Psoas muscle (tissue), 8 donors: ENCODE measurements around the gene NOBOX. TPM values are rescaled to one million over a fixed set of nuclear protein-coding genes. Genes with fewer than 3 reads are reported as not detected.

ENCODE experiments used
- ATAC-seq, 4 donors: fragments of 200-7000 bp; cut with Tn5 transposase; one replicate each; pipeline ENCODE4 v1.9.1; 2020; ENCODE audit warnings: moderate library complexity in 3 of 4, mild to moderate bottlenecking in 2 of 4
- DNase-seq, 2 donors: peaks; one replicate each; pipeline ENCODE4 v3.0.0-alpha.2; 2020
- H3K27ac ChIP-seq: fragments of 200-600 bp; one replicate; pipeline ENCODE4 v1.8.0; 2022
- H3K27me3 ChIP-seq, 3 donors: fragments of 200-600 bp in 1 of 3; one replicate each; pipeline versions ENCODE4 v1.6.1 to v1.8.0; 2013 to 2022; ENCODE audit warnings: low read length in 2 of 3, mild to moderate bottlenecking in 2 of 3, moderate library complexity in 1 of 3; ENCODE audit not compliant: insufficient read depth in 3 of 3
- H3K36me3 ChIP-seq, 2 donors: fragments of 200-600 bp in 1 of 2; one replicate each; pipeline versions ENCODE4 v1.6.1 to v1.8.0; 2013 to 2022; ENCODE audit warnings: low read depth in 1 of 2, mild to moderate bottlenecking in 1 of 2, moderate library complexity in 1 of 2; ENCODE audit not compliant: insufficient read depth in 1 of 2
- H3K4me1 ChIP-seq: fragments of 200-600 bp; one replicate; pipeline ENCODE4 v1.8.0; 2022
- H3K4me3 ChIP-seq: fragments of 200-600 bp; one replicate; pipeline ENCODE4 v1.8.0; 2022; ENCODE audit warnings: mild to moderate bottlenecking
- H3K9me3 ChIP-seq: fragments of 200-600 bp; one replicate; pipeline ENCODE4 v1.8.0; 2022
- CTCF ChIP-seq: fragments of 200-600 bp; IDR thresholded peaks from one replicate; pipeline ENCODE4 v1.8.0; 2022; ENCODE audit warnings: antibody characterized with exemption
- WGBS, 3 donors: extraction: QIAGEN DNeasy Blood & Tissue Kit; methylation state at CpG; one replicate each; pipeline versions ENCODE4 v1.1.6 to v1.1.7; 2013; 5-methylcytosine and 5-hydroxymethylcytosine counted together
- intact Hi-C, 2 donors: fragments of 100-400 bp; cut with DNase I; formaldehyde crosslinking; loops; one replicate each; pipeline versions ENCODE4 v1.11.0 to v1.14.2; 2022
- long read RNA-seq, 2 donors: library from polyadenylated mRNA; unstranded; transcript quantifications; one replicate each; pipeline ENCODE4 v2.0.0, GENCODE V29; 2021
- polyA plus RNA-seq, 3 donors: library from polyadenylated mRNA; stranded (reverse); fragments of 200-250 nt; gene quantifications; one replicate each; pipeline ENCODE4 v1.2.3, GENCODE V29; 2013
- total RNA-seq, 4 donors: library from RNA; stranded (reverse); fragmentation: NEBNext Ultra II Directional in 2 of 4; extraction: Animal tissue kit (Norgen Biotek cat#: 25700) in 2 of 4; gene quantifications; one replicate each; pipeline versions ENCODE4 v1.2.1 to v1.2.4, GENCODE V29; 2021 to 2023
- donor health status: healthy with polysubstance abuse.
- donor health status: DM: no; HTN: no; CAD: no; lungs with moderate emphysema.
- donor health status: Bipolar disorder and iron deficiency.
- donor health status: healthy.
- donor health status: DM: yes; HTN: yes; CAD: no.
- donor health status: DM: no; HTN: no; CAD: no.
- donor health status: DM: no; HTN: no; CAD: no.
- donor health status: DM: yes; HTN: yes; CAD: no.

Gene NOBOX
- total RNA-seq (not detected), polyA plus RNA-seq (not detected)
- long read RNA-seq, donor 1 = 0 reads
- long read RNA-seq, donor 2 = 0 reads

GRCh38 chr7:144403649-144404061 is at the start of gene NOBOX:
Gene NOBOX (minus strand): TSS chr7:144403693.
- H3K4me1 ChIP-seq = no peaks in the 10 kb centered on the region
- H3K27me3 ChIP-seq = no peaks in the 10 kb centered on the region
- intact Hi-C loops = no loop called here
- no peak for TF ChIP-seq CTCF
- H3K27ac ChIP-seq = no peak within 1 kb of the TSS
- H3K36me3 ChIP-seq = no peaks in the 10 kb centered on the region
- H3K9me3 ChIP-seq = no peaks in the 10 kb centered on the region
- 94 to 100% (median 95%) methylated on average over 5 to 39 of the region's 39 CpGs for WGBS, 3 donors
- H3K4me3 ChIP-seq = no peak within 1 kb of the TSS
- DNase-seq (no peak), ATAC-seq (no peak)

GRCh38 chr7:144452064-144452463 is 48.6 kb upstream of the NOBOX start:
- 91 to 94% (median 92%) methylated on average over 5 of the region's 5 CpGs for WGBS, 3 donors
- Histone ChIP-seq H3K27ac (no peak overlapping the region), H3K9me3 (no peaks in the 10 kb centered on the region), H3K36me3 (no peaks in the 10 kb centered on the region), H3K4me3 (no peak overlapping the region), H3K4me1 (no peaks in the 10 kb centered on the region), H3K27me3 (no peaks in the 10 kb centered on the region)
- intact Hi-C loops = no loop called here
- no peak for ATAC-seq
- no peak for DNase-seq
- no peak for TF ChIP-seq CTCF

GRCh38 chr7:144445590-144445989 is 42.1 kb upstream of the NOBOX start:
- 90 to 95% (median 91%) methylated on average over 1 of the region's 1 CpG for WGBS, 3 donors

GRCh38 chr7:144439717-144440205 is 36.3 kb upstream of the NOBOX start:
- Histone ChIP-seq H3K36me3 (no peaks in the 10 kb centered on the region), H3K27ac (no peak overlapping the region), H3K9me3 (no peaks in the 10 kb centered on the region), H3K4me3 (no peak overlapping the region), H3K4me1 (no peaks in the 10 kb centered on the region), H3K27me3 (no peaks in the 10 kb centered on the region)
- 37 to 46% (median 42%) methylated on average over 5 of the region's 5 CpGs for WGBS, 3 donors
- intact Hi-C loops = no loop called here
- no peak for ATAC-seq
- DNase-seq = no peak
- TF ChIP-seq CTCF = no peak

More at GRCh38 chr7:144445590-144445989, 42.1 kb upstream of the NOBOX start:
- H3K9me3 ChIP-seq = no peaks in the 10 kb centered on the region
- DNase-seq (no peak), ATAC-seq (no peak)
- no peak overlapping the region for H3K4me3 ChIP-seq
- intact Hi-C loops = no loop called here
- no peaks in the 10 kb centered on the region for H3K36me3 ChIP-seq
- H3K4me1 ChIP-seq = no peaks in the 10 kb centered on the region
- H3K27ac ChIP-seq = no peak overlapping the region
- H3K27me3 ChIP-seq = no peaks in the 10 kb centered on the region
- TF ChIP-seq CTCF = no peak

GRCh38 chr7:144438759-144439158 is 35.3 kb upstream of the NOBOX start:
- H3K36me3 ChIP-seq = no peaks in the 10 kb centered on the region
- intact Hi-C loops = no loop called here
- no peak for TF ChIP-seq CTCF
- no peak for DNase-seq
- no peak overlapping the region for H3K4me3 ChIP-seq
- no peaks in the 10 kb centered on the region for H3K9me3 ChIP-seq
- H3K4me1 ChIP-seq = no peaks in the 10 kb centered on the region
- ATAC-seq = no peak
- WGBS, 3 donors = 85 to 88% (median 85%) methylated on average over 3 of the region's 3 CpGs
- H3K27ac ChIP-seq = no peak overlapping the region
- no peaks in the 10 kb centered on the region for H3K27me3 ChIP-seq
